Measurements from ENCODE around the gene NPW. TPM values are rescaled to one million over a fixed set of nuclear protein-coding genes. Genes with fewer than 3 reads are reported as not detected.
A peak's percentile ranks its signal among the peaks of the same experiment; 100 is the strongest.

The NPW gene
- total RNA-seq, 1 experiment from 2014 or later, result 7.1 TPM

- H3K36me3 Mint-ChIP-seq (ENCODE audit: insufficient read depth in 1 of 3, low read depth in 3 of 3), result peaks cover 10 to 27% (median 25%) of the 10 kb centered on the region in 3 experiments
- H3K23me2 ChIP-seq (ENCODE audit: insufficient read length, low read depth, low read length, poor library complexity, severe bottlenecking), result peaks cover 8% of the 10 kb centered on the region
- no peak overlapping the region for H2AK5ac ChIP-seq (ENCODE audit: insufficient read length, low read length)
- no peak overlapping the region for H3K27ac Mint-ChIP-seq
- H4K5ac ChIP-seq (ENCODE audit: insufficient read length, low read depth, low read length), result no peak overlapping the region
- H2AFZ ChIP-seq (ENCODE audit: low read length), result no peak overlapping the region
- H2BK12ac ChIP-seq (ENCODE audit: insufficient read length, low read depth, low read length), result no peak overlapping the region
- no peak overlapping the region for H2BK120ac ChIP-seq (ENCODE audit: low read depth, low read length, poor library complexity, severe bottlenecking)
- no peak overlapping the region for H3K27ac ChIP-seq (ENCODE audit: insufficient read length, low read depth, low read length)
- no peak overlapping the region for H4K8ac ChIP-seq (replicated peaks; ENCODE audit: insufficient read length, low read depth, low read length)
- WGBS (ENCODE audit: extremely low coverage, insufficient read length, low lambda C conversion rate), result no CpG with 5 or more reads among the region's 16 CpGs
- H3K4ac ChIP-seq (ENCODE audit: low read depth, low read length), result no peak overlapping the region
- no peaks in the 10 kb centered on the region for H3K9me3 ChIP-seq (ENCODE audit: control insufficient read depth, low read depth, low read length)
- no peak overlapping the region for H2BK15ac ChIP-seq (ENCODE audit: low read depth, low read length)
- no peaks in the 10 kb centered on the region for H3K27me3 Mint-ChIP-seq (ENCODE audit: low read depth)
- peaks cover 5% of the 10 kb centered on the region for H3K79me1 ChIP-seq (ENCODE audit: insufficient read depth, low read depth, low read length, poor library complexity, severe bottlenecking)
- no peak overlapping the region for H3T11ph ChIP-seq (ENCODE audit: low read length)
- H4K20me1 ChIP-seq (ENCODE audit: control insufficient read depth, insufficient read depth, insufficient read length), result no peaks in the 10 kb centered on the region
- no peak for DNase-seq
- H3K4me1 ChIP-seq (ENCODE audit: insufficient read depth, low read length), result no peaks in the 10 kb centered on the region
- peaks cover 8 to 14% of the 10 kb centered on the region in 2 experiments for H3K4me1 Mint-ChIP-seq
- H3K4me2 ChIP-seq (ENCODE audit: insufficient read depth, insufficient read length, low read length), result no peak overlapping the region
- peak overlapping the region; percentile 41 to 96; a peak in 4 of 5 replicates for H3K4me3 Mint-ChIP-seq
- no peak overlapping the region for H3K23ac ChIP-seq (ENCODE audit: insufficient read length, low read depth, low read length)
- no peak overlapping the region for H3K9ac ChIP-seq (ENCODE audit: extremely low read depth, insufficient read length, low read length)
- no peak overlapping the region for H3K14ac ChIP-seq (ENCODE audit: insufficient read depth, low read length)
- H2BK20ac ChIP-seq (ENCODE audit: low read depth, low read length, poor library complexity, severe bottlenecking), result no peak overlapping the region
- H4K91ac ChIP-seq (ENCODE audit: insufficient read length, low read depth, low read length), result no peak overlapping the region
- H3K79me2 ChIP-seq (ENCODE audit: insufficient read depth, low read length), result peaks cover 6% of the 10 kb centered on the region; the same call in 1 of the 2 replicates
- H3K9me3 Mint-ChIP-seq, result no peaks in the 10 kb centered on the region; a peak in 1 of 5 replicates
- no peak overlapping the region for H3K56ac ChIP-seq (ENCODE audit: insufficient read length, low read depth, low read length)
- no peaks in the 10 kb centered on the region for H3K27me3 ChIP-seq (ENCODE audit: insufficient read depth, low read length)
- no peak overlapping the region for H2BK5ac ChIP-seq (ENCODE audit: insufficient read length, low read length)
- TF ChIP-seq, protein P1, sequence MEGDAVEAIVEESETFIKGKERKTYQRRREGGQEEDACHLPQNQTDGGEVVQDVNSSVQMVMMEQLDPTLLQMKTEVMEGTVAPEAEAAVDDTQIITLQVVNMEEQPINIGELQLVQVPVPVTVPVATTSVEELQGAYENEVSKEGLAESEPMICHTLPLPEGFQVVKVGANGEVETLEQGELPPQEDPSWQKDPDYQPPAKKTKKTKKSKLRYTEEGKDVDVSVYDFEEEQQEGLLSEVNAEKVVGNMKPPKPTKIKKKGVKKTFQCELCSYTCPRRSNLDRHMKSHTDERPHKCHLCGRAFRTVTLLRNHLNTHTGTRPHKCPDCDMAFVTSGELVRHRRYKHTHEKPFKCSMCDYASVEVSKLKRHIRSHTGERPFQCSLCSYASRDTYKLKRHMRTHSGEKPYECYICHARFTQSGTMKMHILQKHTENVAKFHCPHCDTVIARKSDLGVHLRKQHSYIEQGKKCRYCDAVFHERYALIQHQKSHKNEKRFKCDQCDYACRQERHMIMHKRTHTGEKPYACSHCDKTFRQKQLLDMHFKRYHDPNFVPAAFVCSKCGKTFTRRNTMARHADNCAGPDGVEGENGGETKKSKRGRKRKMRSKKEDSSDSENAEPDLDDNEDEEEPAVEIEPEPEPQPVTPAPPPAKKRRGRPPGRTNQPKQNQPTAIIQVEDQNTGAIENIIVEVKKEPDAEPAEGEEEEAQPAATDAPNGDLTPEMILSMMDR (conservative IDR thresholded peaks at IDR 0.05), result no peak
- no peak overlapping the region for H3K18ac ChIP-seq (ENCODE audit: insufficient read length, low read depth, low read length)
Measured at GRCh38 chr16:1973461-1974156, 46.0 kb upstream of the NPW start.

Data from H9 (cell line).